K562 (cell line): Measurements from ENCODE around the gene ZMPSTE24. TPM values are rescaled to one million over a fixed set of nuclear protein-coding genes. Genes with fewer than 3 reads are reported as not detected.

Experiments used
- E2F5 ChIP-seq: sonication (generic); formaldehyde crosslinking; IDR thresholded peaks from 2 replicates; pipeline ENCODE4 v1.8.0; 2022; ENCODE audit warnings: mild to moderate bottlenecking, missing genetic modification reagents
- EHMT2 ChIP-seq: fragments of 450-650 bp; IDR thresholded peaks from 2 replicates; pipeline ENCODE4 v1.6.1; 2018; ENCODE audit warnings: antibody characterized with exemption
- GATA2 ChIP-seq: sonication (generic); formaldehyde crosslinking; IDR thresholded peaks from 2 replicates; pipeline ENCODE4 v1.4.0; 2020; ENCODE audit warnings: mild to moderate bottlenecking, missing genetic modification reagents
- GTF2A2 ChIP-seq: IDR thresholded peaks from 2 replicates; pipeline ENCODE4 v1.6.1; 2016; ENCODE audit warnings: mild to moderate bottlenecking, missing genetic modification characterization, missing compliant biosample characterization
- MTA2 ChIP-seq: fragments of 450-650 bp; IDR thresholded peaks from 2 replicates; pipeline ENCODE4 v1.6.1; 2016; ENCODE audit warnings: low read depth
- STAG1 ChIP-seq: sonication (generic); formaldehyde crosslinking; IDR thresholded peaks from 2 replicates; pipeline ENCODE4 v1.5.0; 2020; ENCODE audit warnings: missing genetic modification reagents, borderline replicate concordance
- TFE3 ChIP-seq: fragments of 450-650 bp; formaldehyde crosslinking; IDR thresholded peaks from 2 replicates; pipeline ENCODE4 v1.4.0; 2020; ENCODE audit warnings: mild to moderate bottlenecking, mixed read lengths
- ZBTB49 ChIP-seq: sonication (generic); formaldehyde crosslinking; IDR thresholded peaks from 2 replicates; pipeline ENCODE4 v1.8.0; 2022; ENCODE audit warnings: missing genetic modification reagents, mild to moderate bottlenecking, borderline replicate concordance
- ZBTB7A ChIP-seq: IDR thresholded peaks from 2 replicates; pipeline ENCODE4 v1.6.1; 2011; ENCODE audit warnings: low read depth, mild to moderate bottlenecking, low read length, moderate library complexity, borderline replicate concordance; ENCODE audit not compliant: control insufficient read depth
- ZNF12 ChIP-seq: sonication (generic); formaldehyde crosslinking; IDR thresholded peaks from 2 replicates; pipeline ENCODE4 v1.4.0; 2020; ENCODE audit warnings: mild to moderate bottlenecking, missing genetic modification reagents
- ZNF551 ChIP-seq: fragments of 250-450 bp; sonication (Bioruptor Pico); IDR thresholded peaks from 2 replicates; pipeline ENCODE4 v1.5.0; 2021; ENCODE audit warnings: mild to moderate bottlenecking, moderate library complexity
- ZNF57 ChIP-seq: fragments of 450-650 bp; formaldehyde crosslinking; IDR thresholded peaks from 2 replicates; pipeline ENCODE4 v1.4.0; 2020; ENCODE audit warnings: mild to moderate bottlenecking, moderate library complexity
- polyA plus RNA-seq, 8 experiments: library from polyadenylated mRNA; depleted of rRNA in 4 of 8; stranded (reverse) in 5 of 8; unstranded in 3 of 8; fragments of >200 nt; fragmentation: Nextera tagmentation in 2 of 8; fragmentation: Illumina TruSeq in 1 of 8; extraction: Ambion mirVana in 2 of 8; extraction: Trizol in 1 of 8; gene quantifications; 2 replicates each; pipeline versions ENCODE4 v1.2.1 to v1.2.3, GENCODE V29; 2011 to 2014; ENCODE audit warnings: inconsistent platforms in 1 of 8, missing spikeins in 1 of 8
- total RNA-seq, 7 experiments: library from RNA; depleted of rRNA in 6 of 7; stranded (reverse); fragments of >200 nt in 6 of 7; fragmentation: Illumina TruSeq in 2 of 7; extraction: Trizol in 2 of 7; gene quantifications; 2 replicates each; pipeline versions ENCODE4 v1.2.1 to v1.2.3, GENCODE V29; 2011 to 2021; ENCODE audit warnings: low replicate concordance in 1 of 7
- TF ChIP-seq, protein P1 (sequence below): fragments of 250-450 bp; sonication (Bioruptor Pico); IDR thresholded peaks from 2 replicates; pipeline ENCODE4 v1.9.0; 2021; ENCODE audit warnings: mild to moderate bottlenecking, inconsistent platforms

ZMPSTE24 gene
- total and polyA plus RNA-seq, 9 of the 15 experiments (the other 6 are each of a cell fraction or from before 2014, with no cell fraction given): 30.7 to 75.9 (median 64.3) TPM

- TF ChIP-seq ZNF551 (CRISPR knock-in tag): no peak
- TF ChIP-seq MTA2: no peak
- no peak for TF ChIP-seq ZNF12 (CRISPR knock-in tag)
- 0 out of 2 replicates have a peak, but pooled peaks have one; percentile 38 for TF ChIP-seq ZBTB7A
- TF ChIP-seq GATA2 (CRISPR knock-in tag): no peak
- no peak for TF ChIP-seq EHMT2
- TF ChIP-seq, protein P1, sequence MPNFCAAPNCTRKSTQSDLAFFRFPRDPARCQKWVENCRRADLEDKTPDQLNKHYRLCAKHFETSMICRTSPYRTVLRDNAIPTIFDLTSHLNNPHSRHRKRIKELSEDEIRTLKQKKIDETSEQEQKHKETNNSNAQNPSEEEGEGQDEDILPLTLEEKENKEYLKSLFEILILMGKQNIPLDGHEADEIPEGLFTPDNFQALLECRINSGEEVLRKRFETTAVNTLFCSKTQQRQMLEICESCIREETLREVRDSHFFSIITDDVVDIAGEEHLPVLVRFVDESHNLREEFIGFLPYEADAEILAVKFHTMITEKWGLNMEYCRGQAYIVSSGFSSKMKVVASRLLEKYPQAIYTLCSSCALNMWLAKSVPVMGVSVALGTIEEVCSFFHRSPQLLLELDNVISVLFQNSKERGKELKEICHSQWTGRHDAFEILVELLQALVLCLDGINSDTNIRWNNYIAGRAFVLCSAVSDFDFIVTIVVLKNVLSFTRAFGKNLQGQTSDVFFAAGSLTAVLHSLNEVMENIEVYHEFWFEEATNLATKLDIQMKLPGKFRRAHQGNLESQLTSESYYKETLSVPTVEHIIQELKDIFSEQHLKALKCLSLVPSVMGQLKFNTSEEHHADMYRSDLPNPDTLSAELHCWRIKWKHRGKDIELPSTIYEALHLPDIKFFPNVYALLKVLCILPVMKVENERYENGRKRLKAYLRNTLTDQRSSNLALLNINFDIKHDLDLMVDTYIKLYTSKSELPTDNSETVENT (CRISPR knock-in tag): no peak
- TF ChIP-seq ZBTB49: no peak
- TF ChIP-seq TFE3 (CRISPR knock-in tag): no peak
- TF ChIP-seq ZNF57 (CRISPR knock-in tag): no peak
- peak; percentile 59; the same call in 1 of the 2 replicates for TF ChIP-seq STAG1 (CRISPR knock-in tag)
- no peak for TF ChIP-seq GTF2A2 (tag)
- TF ChIP-seq E2F5 (CRISPR knock-in tag): no peak
Observed at GRCh38 chr1:40315239-40315794, 57.3 kb downstream of the ZMPSTE24 start (continued).
